SKM-1 treated with dmso at 0.1 percent for 144 hours (cell line): Measurements from ENCODE around the gene GNG7.
"Not testable (repeated sequence)": the region's sequence is repeated elsewhere in the genome, so short reads cannot be mapped to it uniquely, and the experiment has no call there.

Experiments used
- DNase-seq: peaks from one replicate; lab custom pipeline; 2025; ENCODE audit not compliant: unreplicated experiment; lab: John Stamatoyannopoulos, UW

The GNG7 gene

DNA sequence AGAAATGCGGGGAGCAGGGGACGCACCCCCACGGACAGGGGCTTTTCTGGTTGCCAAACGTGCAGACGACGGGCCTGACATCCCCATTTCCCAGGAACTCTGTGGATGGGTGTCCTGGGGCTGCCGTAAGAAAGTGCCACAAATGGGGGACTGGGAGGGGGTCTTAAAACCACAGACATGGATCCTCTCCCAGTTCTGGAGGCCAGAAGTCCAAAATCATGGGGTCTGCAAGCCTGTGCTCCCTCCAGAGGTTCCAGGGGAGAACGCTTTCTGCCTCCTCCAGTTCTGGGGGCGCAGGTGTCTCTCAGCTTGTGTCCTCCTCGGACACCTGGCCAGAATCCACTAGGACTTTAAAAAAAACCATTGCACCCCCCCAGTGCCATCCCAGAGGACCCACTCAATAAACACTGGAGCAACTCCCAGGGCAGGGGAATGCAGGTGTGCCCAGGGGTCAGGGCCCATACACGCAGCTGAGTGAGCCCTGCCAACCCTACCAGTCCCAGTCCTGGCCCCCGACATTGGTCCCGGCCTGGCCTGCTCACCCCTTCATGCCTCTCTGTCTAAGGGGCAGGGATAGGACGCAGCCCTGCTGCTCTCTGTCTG lies 122.7 kb downstream of the GNG7 start:
- no peak for DNase-seq

DNA sequence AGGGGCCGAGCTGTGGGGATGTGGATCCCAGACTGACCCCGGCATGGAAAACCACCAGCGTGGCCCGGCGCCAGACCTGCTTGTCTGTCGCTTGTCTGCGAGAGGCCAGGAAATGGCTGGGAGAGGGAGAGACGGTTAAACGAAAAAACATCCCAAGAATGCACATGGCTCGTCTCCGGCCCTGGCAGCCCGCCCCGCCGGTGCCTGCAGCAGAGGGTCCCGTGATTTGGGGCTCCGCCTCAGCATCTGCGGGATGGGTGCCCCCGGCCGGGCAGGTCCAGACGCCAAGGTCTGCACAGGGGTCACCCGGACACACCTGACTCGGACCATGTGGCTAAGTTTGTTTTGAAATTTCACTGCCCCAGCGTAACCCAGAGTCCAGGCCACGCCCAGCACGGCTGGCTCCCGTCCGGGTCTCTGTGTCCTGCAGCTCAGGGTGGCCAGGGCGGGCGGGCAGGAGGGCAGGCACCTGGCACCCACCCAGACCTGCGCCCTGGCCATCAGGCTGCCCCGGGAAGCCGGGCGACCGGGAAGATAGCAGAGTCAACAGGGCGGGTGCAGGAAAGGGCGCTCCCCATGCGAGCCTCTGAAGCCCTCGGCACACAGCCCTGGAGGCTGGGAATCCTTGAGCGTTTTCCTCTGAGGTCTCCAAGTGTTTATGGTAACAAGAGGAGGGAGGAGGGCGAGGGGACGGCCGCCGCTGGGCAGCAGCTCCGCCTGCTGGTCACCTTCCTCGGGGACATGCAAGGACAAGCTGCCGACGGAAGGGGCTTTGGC lies 123.4 kb downstream of the GNG7 start:
- no peak for DNase-seq

DNA sequence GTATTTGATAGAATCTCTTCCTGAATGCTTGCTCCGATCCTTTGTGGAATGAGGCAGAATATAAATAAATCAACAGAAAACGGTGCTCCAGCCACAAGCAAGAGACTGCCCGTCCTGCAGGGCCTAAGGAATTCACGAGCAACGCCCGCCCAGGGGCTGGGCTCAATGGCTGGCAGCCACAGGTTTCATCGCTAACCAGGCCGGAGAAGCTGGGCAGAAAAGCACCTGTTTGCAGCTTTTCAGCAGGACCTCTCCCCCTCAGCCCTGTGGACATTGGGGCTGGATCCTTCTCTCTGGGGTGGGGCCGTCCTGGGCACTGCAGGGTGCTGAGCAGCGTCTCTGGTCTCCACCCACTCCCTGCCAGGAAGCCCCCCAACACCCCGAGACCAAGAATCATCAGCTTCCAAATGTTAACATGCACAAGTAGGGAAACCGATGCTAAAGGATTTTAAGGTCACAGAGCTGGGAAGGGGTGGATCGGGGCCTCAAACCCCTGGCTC lies 124.1 kb downstream of the GNG7 start:
- DNase-seq, result no peak

DNA sequence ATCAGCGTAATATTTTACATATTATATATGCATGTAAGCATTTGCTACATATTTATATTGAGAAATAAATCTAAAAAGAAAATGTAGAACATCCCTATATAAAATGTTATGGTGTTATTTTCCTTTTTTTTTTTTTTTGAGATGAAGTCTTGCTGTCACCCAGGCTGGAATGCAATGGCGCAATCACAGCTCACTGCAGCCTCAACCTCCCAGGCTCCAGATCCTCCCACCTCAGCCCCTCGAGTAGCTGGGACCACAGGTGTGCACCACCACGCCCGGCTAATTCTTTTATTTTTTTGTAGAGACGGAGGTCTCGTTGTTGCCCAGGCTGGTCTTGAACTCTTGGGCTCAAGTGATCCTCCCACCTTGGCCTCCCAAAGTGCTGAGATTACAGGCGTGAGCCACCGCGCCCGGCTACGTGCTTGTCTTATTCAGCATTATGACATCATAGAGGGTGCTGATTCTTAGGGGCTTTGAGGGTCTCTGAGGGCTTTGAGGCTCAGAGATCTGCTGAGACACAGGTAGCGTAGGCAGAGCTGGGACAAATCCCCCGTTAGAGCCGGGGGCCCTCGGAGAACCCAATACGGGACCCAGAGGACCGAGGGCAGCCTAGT lies 124.7 kb downstream of the GNG7 start:
- DNase-seq, result no peak

DNA sequence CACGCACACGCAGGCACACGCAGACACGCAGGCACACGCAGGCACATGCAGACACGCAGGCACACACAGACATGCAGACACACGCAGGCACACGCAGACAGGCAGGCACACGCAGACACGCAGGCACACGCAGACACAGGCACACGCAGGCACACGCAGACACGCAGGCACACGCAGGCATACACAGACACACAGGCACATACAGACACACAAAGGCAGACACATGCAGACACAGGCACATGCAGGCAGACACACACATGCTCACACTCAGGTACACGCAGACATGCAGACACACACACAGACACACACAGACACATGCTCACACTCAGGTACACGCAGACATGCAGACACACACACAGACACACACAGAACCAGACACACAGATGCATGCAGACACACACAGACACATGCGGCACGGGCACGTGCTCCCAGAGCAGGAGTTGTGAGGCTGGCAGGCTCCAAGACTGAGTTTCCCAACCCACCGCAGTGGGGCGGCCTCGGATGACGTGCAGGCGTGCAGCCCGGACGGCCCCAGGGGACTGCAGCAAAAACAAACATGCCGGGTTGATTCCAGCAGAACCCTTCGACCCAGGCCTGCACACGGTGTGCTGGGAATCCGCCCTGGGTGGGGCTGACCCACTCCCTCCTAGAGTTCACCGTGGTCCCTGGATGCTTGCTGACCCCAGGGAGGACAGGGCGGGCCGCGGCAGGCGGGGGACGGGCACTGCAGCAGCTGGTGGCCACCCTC lies 126.6 kb downstream of the GNG7 start:
- DNase-seq, result no peak

DNA sequence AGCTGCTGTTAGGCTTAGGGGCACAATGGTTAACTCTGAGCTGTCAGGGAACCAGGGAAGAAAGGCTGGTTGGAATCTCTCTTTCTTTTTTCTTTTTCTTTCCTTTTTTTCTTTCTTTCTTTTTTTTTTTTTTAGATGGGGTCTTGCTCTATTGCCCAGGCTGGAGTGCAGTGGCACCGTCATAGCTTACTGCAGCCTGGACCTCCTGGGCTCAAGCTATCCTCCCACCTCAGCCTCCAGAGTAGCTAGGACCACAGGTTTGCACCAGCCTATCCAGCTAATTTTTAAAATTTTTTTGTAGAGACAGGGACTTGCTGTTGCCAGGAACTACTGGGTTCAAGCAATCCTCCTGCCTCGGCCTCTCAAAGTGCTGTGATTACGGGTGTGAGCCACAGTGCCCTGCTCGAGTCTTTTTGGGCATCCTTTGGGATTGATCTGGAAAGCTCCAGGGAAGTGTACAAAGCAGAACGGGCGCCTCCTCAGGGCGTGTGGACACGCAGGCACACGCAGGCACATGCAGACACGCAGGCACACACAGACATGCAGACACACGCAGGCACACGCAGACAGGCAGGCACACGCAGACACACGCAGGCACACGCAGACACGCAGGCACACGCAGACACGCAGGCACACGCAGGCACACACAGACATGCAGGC lies 127.4 kb downstream of the GNG7 start:
- DNase-seq, result no peak

DNA sequence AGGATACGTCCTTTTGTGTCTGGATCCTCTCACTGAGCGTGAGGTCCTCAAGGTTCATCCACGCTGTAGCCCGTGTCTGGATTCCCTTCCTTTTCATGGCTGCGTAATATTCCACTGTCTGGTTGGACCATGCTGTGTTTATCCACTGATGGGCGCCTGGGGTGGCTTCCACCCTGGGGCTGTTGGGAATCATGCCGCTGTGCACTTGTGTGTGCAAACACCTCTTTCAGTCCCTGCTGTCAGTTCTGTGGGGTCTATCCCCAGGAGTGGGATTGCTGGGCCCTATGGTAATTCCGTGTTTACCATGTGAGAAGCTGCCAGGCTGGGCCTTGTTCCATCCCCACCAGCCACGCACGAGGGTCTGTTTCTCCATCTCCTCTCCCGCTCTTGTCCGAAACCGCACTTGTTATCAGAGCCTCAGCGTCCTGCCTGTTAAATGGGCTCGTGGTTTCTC lies 128.0 kb downstream of the GNG7 start:
- no peak for DNase-seq

DNA sequence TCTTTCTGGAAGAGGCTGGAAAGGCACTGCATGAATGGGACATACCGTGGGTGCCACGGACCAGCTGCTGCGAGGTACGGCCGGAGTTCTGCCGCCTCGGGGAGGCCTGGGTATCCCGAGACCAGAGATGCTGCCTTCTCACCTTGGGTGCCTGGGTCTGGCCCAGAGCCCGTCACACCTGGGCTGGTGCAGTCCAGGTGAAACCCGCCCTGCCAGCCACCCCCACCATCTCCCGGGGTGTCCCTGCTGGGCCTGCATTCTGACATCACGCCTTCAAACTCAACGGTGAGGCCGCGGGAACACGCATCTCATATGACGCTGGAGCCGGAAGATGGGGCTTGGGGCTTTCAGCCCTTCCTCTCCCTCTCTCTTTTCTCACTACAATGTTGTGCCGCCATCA lies 128.6 kb downstream of the GNG7 start:
- no peak for DNase-seq

DNA sequence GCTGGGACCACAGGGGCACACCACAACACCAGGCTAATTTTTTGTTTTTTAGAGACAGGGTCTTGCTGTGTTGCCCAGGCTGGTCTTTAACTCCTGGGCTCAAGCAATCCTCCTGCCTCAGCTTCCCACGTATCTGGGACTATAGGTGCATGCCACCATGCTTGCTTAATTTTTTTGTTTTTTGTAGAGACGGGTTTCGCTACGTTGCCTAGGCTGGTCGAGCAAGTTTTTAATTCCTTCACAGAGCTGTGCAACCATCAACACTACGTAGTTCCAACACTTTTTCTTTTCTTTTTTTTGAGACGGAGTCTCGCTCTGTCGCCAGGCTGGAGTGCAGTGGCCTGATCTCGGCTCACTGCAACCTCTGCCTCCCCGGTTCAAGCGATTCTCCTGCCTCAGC lies 130.3 kb downstream of the GNG7 start:
- not testable (repeated sequence) for DNase-seq

DNA sequence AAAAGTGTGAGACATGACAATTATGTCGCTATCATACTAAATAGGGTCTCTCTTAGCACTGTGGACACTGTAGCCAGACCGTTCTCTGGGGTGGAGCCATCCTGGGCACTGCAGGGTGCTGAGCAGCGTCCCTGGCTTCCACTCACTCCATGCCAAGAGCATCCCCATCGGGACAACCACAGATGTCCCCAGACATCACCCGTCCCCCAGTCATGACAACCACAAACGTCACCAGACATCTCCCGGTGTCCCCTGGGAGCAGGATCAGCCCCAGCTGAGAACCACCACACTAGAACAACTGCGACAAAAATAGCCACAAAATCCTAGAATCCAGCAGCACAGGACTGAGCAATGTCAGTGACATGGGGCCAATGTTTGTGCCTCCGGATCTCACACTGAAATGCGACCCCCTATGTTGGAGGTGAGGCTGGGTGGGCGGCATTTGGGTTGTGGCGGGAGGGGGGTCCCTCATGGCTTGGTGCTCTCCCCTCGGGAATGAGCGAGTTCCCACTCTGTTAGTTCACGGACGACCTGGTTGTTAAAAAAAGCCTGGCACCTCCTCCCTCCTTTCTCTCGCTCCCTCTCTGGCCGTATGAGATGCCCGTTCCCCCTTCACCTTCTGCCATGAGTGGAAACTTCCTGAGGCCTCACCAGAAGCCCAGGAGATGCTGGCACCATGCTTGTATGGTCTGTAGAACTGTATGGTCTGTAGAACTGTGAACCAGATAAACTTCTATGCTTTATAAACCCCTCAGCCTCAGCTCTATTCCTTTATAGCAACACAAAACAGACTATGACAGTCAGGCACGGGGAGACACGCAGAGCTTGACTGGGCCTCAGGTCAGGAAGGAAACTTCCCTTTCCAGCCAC lies 132.7 kb downstream of the GNG7 start:
- no peak for DNase-seq

DNA sequence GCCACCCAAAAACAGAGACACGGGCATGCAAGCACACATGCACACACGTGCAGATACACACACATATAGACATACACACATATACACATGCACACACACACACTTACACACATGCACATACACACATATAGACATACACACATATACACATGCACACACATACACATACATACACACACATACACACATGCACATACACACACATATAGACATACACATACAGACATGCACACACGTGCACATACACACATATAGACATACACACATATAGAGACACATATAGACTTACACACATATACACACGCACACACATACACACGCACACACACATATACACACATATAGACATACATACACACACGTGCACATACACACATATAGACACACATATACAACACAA lies 134.5 kb downstream of the GNG7 start:
- no peak for DNase-seq

DNA sequence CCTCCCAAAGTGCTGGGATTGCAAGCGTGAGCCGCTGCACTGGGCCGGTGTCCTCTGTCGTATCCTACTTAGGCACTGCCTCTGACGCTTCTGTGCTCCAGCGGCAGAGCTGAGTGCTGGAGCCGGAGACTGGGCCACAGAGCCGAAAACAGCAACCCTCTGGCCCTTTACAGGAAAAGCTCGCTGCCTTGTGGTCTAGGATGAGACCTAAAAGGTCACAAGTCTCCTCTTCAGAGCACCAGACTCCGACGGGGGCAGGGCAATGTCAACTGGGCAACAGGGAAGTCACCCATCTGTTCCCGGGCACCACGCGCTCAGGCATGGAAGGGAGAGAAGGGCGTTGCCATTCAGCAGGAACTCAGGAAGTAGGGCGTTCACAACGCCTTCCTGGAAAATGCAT lies 134.9 kb downstream of the GNG7 start:
- DNase-seq, result peak; percentile 21

DNA sequence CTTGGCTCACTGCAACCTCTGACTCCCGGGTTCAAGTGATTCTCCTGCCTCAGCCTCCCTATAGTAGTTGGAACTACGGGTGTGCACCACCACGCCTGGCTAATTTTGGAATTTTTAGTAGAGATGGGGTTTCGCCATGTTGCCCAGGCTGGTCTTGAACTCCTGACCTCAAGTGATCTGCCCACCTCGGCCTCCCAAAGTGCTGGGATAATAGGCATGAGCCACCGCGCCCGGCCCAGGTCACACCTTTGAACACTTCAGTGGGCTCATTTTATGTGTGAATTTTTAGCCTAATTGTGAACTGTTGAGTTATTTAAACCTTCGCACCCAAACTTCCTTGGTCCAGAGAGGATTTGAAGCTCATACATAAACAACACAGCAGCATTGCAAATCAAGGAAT lies 138.9 kb downstream of the GNG7 start:
- not testable (repeated sequence) for DNase-seq

DNA sequence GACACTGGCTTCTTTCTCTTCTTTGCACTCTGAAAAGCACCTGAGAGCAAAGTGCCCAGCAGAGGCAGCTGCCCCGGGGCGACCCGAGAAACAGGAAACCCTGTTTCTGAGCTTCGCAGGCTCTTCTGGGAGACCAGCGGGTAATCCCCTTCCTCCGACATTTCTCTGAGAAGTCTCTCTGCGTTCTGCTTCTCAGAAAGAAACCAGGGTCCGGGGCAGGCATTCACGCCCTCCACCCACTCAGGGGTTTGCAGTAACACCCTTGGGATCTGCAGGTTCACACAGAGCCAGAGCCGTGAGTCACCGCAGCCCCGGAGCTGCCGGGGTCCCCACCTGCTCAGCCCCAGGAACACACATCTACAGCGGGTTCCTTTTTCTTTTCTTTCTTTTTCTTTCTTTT lies 140.6 kb downstream of the GNG7 start:
- DNase-seq, result no peak

DNA sequence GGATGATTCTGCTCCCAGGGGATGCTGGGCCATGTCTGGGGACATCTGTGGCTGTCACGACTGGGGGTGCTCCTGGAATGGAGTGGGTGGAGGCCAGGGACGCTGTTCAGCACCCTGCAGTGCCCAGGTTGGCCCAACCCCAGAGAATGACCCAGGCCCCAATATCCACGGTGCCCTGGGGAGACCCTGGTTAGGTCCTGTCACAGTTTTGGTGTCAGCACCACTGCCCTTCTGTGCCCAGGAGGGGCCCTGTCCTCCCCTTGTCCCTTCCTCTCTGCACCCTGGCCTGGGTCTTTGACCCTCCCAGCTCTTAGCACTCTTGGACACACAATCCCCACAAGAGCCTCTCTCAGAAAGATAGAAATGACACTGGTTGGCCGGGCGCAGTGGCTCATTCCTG lies 141.3 kb downstream of the GNG7 start:
- no peak for DNase-seq

DNA sequence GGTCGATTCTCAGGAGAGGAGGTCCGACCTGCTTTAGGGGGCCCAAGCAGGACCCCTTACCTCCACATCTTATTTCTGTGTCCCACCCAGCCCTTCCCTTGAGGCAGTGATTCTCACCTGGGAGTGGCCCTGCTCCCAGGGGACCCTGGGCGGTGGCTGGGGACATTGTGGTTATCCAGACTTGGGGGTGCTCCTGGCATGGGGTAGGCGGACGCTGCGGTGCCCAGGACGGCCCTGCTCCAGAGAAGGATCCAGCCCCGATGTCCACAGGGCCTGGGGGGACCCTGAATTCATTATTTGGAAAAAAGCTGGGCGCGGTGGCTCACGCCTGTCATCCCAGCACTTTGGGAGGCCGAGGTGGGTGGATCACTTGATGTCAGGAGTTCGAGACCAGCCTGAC lies 142.1 kb downstream of the GNG7 start:
- no peak for DNase-seq

DNA sequence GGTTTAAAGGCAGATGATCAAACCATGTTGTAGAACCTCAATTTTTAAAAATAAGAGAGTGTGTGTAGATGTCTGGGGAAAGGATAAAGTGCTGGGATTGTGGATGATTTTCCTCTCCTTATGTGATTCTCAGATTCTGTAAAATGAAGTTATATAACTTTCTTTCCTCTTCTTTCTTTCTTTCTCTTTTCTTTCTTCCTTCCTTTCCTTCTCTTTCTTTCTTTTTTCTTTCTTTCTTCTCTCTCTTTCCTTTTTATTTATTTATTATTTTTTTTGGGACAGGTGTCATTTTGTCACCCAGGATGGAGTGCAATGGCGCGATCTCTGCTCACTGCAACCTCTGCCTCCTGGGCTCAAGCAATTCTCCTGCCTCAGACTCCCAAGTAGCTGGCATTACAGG lies 144.0 kb downstream of the GNG7 start:
- DNase-seq, result no peak

DNA sequence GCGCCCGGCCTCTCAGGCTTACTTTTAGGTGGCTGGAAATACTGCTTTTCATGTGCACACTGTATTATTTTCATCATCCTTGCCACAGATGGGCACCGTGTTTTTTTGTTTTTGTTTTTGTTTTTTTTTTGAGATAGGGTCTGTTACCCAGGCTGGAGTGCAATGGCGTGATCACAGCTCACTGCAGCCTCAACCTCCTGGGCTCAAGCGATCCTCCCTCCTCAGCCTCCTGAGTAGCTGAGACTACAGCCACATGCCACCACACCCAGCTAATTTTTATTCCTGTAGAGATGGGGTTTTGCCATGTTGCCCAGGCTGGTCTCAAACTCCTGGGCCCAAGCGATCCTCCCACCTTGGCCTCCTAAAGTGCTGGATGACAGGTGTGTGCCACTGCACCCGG lies 144.4 kb downstream of the GNG7 start:
- DNase-seq, result not testable (repeated sequence)

DNA sequence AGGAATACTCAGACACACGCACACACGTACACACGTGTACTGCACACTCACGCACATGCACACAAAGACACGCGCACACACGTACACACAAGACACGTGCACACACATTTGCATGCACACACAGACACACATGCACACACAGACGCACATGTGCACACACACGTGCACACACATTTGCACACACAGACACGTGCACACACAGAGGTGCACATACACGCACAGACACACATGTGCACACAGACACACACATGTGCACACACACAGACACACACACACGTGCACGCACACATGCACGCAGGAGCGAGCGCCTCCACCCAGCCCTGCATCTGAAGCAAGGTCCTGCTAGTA lies 145.4 kb downstream of the GNG7 start:
- DNase-seq, result no peak
